Right cardiac atrium (tissue), 5 donors: ENCODE results near the gene VDR. TPM values are rescaled to one million over a fixed set of nuclear protein-coding genes. Genes with fewer than 3 reads are reported as not detected.

Source experiments
- ATAC-seq, 2 donors: fragments of 200-7000 bp; cut with Tn5 transposase; one replicate each; pipeline versions ENCODE4 v1.8.0 to v1.9.1; 2020; ENCODE audit warnings: moderate library complexity in 2 of 2, mild to moderate bottlenecking in 1 of 2
- DNase-seq, 3 donors: peaks; one replicate each; pipeline ENCODE4 v3.0.0-alpha.2; 2020
- H3K27ac ChIP-seq: one replicate; pipeline ENCODE4 v1.5.1; 2013; ENCODE audit warnings: mild to moderate bottlenecking, low read length, control low read depth, moderate library complexity
- H3K27me3 ChIP-seq: one replicate; pipeline ENCODE4 v1.6.1; 2013; ENCODE audit not compliant: control insufficient read depth, insufficient read depth
- H3K4me1 ChIP-seq: one replicate; pipeline ENCODE4 v1.6.1; 2013; ENCODE audit warnings: low read length; ENCODE audit not compliant: control insufficient read depth, insufficient read depth
- H3K4me3 ChIP-seq: one replicate; pipeline ENCODE4 v1.5.1; 2013; ENCODE audit warnings: low read length, control low read depth
- H3K9me3 ChIP-seq: one replicate; pipeline ENCODE4 v1.6.1; 2013; ENCODE audit warnings: low read length; ENCODE audit not compliant: control insufficient read depth
- WGBS: extraction: QIAGEN DNeasy Blood & Tissue Kit; methylation state at CpG from one replicate; pipeline ENCODE4 v1.1.7; 2013; 5-methylcytosine and 5-hydroxymethylcytosine counted together
- intact Hi-C, 4 donors: fragments of 100-400 bp; cut with DNase I; formaldehyde crosslinking; loops; one replicate each; pipeline versions ENCODE4 v1.11.0 to v1.14.0; 2022 to 2023
- polyA plus RNA-seq: library from polyadenylated mRNA; stranded (reverse); fragments of 200-250 nt; gene quantifications from one replicate; pipeline ENCODE4 v1.2.3, GENCODE V29; 2013
- total RNA-seq, 4 donors: library from RNA; stranded (reverse); fragmentation: NEBNext Ultra II Directional; extraction: Animal tissue kit (Norgen Biotek cat#: 25700); gene quantifications; one replicate each; pipeline ENCODE4 v1.2.1, GENCODE V29; 2021
- donor health status: healthy with polysubstance abuse.
- donor health status: DM: no; HTN: yes; CAD: no.
- donor health status: DM: no; HTN: no; CAD: no.
- donor health status: DM: no; HTN: yes; CAD: no; lungs with severe emphysema.
- donor health status: DM: yes; HTN: yes; CAD: no.

VDR gene
- total and polyA plus RNA-seq, 5 donors: 0.27 to 3.0 (median 0.97) TPM

DNA sequence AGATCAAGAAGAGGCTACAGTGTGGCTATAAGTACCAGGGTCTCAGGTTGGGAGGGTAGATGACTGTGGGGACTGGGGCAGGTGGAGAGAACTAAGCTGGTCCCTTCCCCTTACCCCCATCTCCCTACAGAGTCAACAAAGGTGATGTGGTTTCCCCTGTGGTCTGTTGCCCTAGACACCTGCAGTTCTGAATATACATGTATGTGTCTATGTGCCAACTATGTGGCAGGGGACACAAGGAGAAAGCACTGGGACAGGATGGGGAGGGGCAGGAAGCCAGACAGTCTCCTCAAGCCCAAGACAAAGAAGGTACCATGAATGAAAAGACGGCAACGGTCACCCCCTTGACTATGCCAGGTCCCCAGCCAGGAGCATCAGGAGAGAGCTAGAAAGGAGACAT lies 80.6 kb downstream of the VDR start:
- Histone ChIP-seq H3K27ac (peak overlapping the region; percentile 32), H3K4me3 (no peak overlapping the region), H3K4me1 (peaks cover 46% of the 10 kb centered on the region), H3K9me3 (no peaks in the 10 kb centered on the region), H3K27me3 (no peaks in the 10 kb centered on the region)
- peak in 2 of 3 donors; percentile 19 to 37 for DNase-seq
- intact Hi-C loops: no loop called here
- 78% methylated on average over 2 of the region's 2 CpGs for WGBS
- ATAC-seq: no peak

DNA sequence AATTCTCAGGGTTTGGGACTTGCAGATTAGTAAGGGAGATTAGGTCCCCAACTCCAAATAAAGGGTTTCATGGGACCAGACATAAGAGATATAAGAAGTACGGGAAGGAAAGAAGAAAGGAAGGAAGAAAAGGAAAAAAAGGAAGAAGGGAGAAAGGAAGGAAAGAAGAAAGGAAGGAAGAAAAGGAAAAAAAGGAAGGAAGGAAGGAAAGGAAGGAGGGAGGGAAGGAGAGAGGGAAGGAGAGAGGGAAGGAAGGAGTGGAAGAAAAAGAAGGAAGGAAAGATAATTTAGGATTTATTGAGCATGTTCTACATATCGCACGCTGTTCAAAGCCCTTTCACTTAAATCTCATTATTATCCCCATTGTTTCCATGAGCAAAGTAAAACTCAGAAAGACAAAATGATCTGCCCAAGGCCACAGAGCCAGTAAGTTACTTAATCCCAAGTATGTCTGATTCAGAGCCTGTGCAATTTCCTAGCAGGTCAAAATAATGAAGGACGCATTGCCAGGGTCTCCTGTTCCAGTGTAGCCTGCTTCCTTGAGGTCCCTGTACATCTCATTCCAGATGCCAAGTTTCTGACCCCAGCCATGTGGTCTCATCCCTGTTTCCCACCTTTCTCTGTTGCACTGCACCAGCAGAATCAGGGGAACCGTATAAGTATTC lies 81.2 kb downstream of the VDR start:
- Histone ChIP-seq H3K4me1 (peaks cover 41% of the 10 kb centered on the region), H3K27me3 (no peaks in the 10 kb centered on the region), H3K9me3 (no peaks in the 10 kb centered on the region), H3K27ac (no peak overlapping the region), H3K4me3 (no peak overlapping the region)
- WGBS: 90% methylated on average over 5 of the region's 5 CpGs
- no peak for ATAC-seq
- intact Hi-C loops: no loop called here
- DNase-seq: no peak

DNA sequence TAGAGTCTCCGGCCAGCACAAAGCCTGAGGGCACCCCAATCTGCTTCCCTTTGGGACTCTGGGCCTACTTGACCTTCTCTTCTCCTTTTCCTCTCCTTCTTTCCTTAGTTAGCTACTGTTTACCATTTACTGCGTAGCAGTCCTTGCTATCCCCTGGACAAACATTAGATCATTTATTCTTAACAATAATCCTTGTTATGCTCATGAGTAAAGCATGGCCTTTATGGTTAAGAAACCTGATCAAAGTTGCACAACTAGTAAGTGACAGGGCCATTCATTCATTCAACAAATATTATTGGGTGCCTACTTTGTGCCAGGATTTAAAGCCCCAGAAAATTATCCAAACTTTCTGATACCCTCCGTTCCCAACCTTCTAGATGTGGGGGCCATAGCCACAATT lies 81.9 kb downstream of the VDR start:
- ATAC-seq (no peak), DNase-seq (peak in 1 of 3 donors; percentile 11)
- peak overlapping the region; percentile 93 for H3K27ac ChIP-seq
- no peaks in the 10 kb centered on the region for H3K27me3 ChIP-seq
- H3K4me1 ChIP-seq: peaks cover 40% of the 10 kb centered on the region
- no peak overlapping the region for H3K4me3 ChIP-seq
- no peaks in the 10 kb centered on the region for H3K9me3 ChIP-seq
- intact Hi-C loops: no loop called here
- 81% methylated on average over 3 of the region's 3 CpGs for WGBS

DNA sequence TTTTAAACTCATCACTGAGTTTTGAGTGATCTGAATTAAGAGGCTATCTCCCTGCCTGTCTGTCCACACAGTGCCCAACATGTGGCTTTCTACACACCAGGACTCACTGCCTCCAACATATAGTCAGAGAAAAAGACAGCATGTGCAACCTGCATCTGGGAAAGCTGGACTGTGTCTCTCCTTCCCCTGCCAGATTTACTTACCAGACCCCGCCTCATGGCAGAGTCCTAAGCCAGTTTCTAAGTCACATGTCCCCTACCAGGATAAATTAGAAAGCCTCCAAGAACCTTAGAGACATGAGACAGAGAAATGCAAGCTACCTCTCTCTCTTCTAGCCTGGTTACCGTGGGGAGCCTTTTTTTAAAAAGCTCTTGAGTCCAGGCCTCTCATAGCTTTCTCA lies 82.4 kb downstream of the VDR start:
- H3K9me3 ChIP-seq: no peaks in the 10 kb centered on the region
- H3K4me3 ChIP-seq: no peak overlapping the region
- peak in 2 of 3 donors; percentile 3 to 65 for DNase-seq
- intact Hi-C loops: no loop called here
- 42% methylated on average over 2 of the region's 2 CpGs for WGBS
- H3K4me1 ChIP-seq: peaks cover 41% of the 10 kb centered on the region
- no peak for ATAC-seq
- H3K27ac ChIP-seq: peak overlapping the region; percentile 93
- no peaks in the 10 kb centered on the region for H3K27me3 ChIP-seq

DNA sequence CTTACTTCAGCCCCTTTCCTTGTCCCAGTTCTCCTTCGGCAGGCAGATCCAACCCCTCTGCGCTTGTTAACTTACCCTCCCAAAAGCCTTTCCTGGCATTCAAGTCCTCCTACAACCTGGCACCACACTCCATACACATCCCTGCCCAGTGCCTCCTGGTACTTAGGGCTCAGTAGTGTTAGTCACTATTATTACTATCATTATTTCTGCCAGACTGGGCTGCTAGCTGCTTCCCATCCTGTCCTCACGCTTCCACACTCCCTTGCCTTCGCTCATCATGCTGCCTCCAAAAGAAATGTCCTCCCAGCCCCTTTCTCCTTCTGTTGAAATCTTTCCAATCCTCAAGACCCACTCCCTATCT lies 83.5 kb downstream of the VDR start:
- H3K9me3 ChIP-seq: no peaks in the 10 kb centered on the region
- H3K4me1 ChIP-seq: peaks cover 44% of the 10 kb centered on the region
- ATAC-seq (no peak), DNase-seq (peak in 1 of 3 donors; percentile 36)
- WGBS: 61% methylated on average over 4 of the region's 4 CpGs
- peak overlapping the region; percentile 93 for H3K27ac ChIP-seq
- no peaks in the 10 kb centered on the region for H3K27me3 ChIP-seq
- no peak overlapping the region for H3K4me3 ChIP-seq
- intact Hi-C loops: no loop called here

DNA sequence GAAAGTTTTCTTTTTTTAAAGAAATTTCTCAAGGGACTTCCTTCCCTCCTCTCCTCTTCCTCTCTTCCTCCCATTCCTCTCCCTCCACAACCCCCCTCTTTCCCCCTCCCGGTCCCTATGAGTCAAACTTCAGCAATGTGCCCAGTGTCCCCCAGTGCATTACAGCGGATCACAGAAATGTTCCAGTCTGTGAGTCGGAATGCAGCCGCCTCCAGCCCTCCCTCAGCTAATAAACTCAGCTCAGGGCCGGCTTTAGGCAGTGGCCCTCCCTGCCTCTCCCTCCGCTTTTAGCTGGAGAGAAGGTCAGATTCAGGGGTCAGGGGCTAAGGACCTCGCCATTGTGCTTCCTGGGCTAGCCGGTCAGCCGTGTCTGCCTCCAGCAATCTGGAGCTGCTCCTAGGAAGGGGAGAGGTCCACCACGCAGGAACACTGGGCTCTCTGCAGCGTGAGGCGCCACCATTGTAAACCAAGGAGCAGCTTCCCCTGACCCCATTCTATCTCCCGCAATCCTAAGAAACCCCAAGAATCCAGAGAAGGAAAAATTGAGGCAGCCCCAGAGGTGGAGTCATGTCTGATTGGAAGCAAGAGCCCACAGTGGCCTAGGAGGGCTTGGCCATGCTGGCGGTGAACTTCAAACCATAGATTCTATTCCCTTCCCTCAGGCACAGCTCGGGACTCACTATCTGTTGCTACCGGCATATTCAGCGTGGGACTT lies 84.0 kb downstream of the VDR start:
- DNase-seq (peak; percentile 89 to 93 (median 90)), ATAC-seq (peak; percentile 83)
- no peaks in the 10 kb centered on the region for H3K27me3 ChIP-seq
- no peaks in the 10 kb centered on the region for H3K9me3 ChIP-seq
- 19% methylated on average over 17 of the region's 17 CpGs for WGBS
- peak overlapping the region; percentile 94 for H3K4me3 ChIP-seq
- intact Hi-C loops: no loop called here
- peak overlapping the region; percentile 93 for H3K27ac ChIP-seq
- peaks cover 44% of the 10 kb centered on the region for H3K4me1 ChIP-seq

DNA sequence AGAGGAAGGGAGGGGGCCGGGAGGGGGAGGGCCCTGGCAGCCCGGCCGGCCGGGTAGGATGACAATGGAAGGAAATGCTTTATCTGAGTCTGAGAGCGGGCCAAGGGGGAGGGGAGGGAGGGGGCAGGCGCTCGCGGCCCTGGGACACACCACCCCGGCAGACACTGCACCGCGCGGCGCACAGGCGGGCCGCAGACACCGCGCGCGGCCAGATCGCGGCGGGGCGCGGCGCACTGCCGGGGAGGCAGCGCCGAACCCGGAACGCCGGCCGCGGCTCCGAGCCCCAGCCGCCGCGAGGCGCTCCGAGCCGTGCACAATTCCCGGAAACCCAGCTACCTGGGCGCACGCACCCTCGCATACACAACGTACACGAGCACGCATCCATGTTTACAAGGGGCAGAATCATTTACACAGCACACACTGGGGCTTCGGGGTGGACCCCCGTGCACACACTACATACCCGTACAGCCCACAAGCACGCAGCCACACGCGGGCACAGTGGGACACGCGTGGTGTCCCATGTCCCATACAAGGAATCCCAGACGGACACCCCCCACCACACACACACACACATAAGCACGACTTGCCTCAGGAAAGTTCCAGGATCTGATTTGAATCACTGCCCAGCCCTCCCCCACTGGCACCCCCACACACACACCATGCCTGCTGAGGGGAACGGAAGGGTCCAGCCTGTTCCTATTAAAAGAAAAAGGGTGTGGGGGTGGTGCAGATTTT lies 84.7 kb downstream of the VDR start, which contains the start of gene HDAC7:
HDAC7 (minus strand) TSS at position 8 of the 735 bp plus-strand sequence. CDS start 118 bp downstream, outside the sequence.
- Histone ChIP-seq H3K4me3 (peak within 1 kb of the TSS; percentile 94), H3K27ac (peak within 1 kb of the TSS; percentile 93), H3K9me3 (no peaks in the 10 kb centered on the region), H3K4me1 (peaks cover 41% of the 10 kb centered on the region), H3K27me3 (no peaks in the 10 kb centered on the region)
- under 1% methylated on average over 58 of the region's 58 CpGs for WGBS
- intact Hi-C loops: no loop called here
- ATAC-seq: peak; percentile 71 to 80
- DNase-seq: peak; percentile 91 to 97 (median 96)

DNA sequence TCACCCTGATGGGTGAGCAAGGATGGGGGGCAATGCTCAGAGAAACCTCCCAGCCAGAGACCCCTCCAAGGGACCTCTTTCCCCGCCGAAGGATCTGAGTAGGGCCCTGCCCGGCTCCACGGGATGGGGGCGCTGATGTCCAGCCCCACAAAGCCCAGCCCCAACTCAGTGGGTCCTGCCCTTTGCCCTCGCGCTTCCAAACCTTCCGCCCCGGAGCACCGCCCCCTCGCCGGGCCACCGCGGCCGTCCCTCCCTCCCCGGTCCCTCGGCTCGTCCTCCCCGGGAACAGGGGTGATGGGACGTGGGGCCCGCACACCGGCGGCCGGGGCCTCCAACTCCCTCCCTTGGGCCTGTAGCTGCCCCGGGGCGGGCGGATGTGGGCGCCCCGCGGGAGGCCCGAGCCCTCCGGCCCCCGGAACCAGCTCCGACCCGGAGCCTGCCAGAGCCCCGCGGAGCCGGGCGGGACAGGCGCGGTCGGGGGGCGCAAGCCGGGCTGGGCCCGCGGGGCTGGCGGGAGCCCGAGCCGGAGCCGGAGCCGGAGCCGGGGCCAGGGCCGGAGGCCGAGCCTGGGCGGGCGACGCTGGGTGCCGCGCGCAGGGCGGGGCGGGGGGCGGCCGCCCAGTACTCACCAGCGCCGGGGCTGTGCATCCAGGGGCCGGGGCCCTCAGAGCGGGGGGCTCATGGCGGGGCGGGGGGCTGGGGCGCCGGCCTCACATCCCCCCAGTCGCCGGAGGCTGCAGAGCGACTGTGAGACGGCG lies 85.5 kb downstream of the VDR start:
- intact Hi-C loops: no loop called here
- under 1% methylated on average over 77 of the region's 77 CpGs for WGBS
- peaks cover 45% of the 10 kb centered on the region for H3K4me1 ChIP-seq

DNA sequence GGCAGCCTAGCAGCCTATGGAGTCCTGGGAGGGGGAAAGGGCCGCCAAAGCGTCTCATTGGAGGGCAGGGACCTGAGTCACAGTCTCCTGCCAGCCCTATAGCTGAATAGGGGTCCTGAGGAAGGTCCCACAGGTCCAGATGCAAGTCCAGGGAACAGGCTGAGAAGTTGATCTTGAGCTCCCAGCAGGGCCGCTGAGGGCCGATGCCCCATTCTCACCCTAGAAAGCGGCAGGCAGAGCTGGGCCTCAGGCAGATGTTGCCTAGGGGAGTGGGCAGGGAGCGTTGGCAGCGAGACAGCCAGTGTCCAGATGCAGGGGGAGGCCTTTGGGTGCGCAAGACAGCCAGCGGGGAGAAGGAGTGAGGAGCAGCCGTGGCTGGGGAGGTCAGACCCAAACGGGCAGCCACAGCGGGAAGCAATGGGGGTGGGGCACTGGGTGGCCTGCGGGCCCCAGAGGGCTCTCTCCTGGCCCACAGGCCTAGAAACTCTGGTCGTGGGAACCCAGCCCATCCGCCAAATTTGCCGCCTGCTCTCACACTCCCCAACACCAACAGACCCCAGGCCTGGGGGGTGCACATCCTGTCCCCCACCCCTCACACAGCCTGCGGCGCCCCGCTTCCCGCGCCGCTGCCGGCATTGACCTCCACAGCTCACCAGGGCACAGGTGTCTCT lies 86.2 kb downstream of the VDR start:
- peak overlapping the region; percentile 87 for H3K27ac ChIP-seq
- no peaks in the 10 kb centered on the region for H3K27me3 ChIP-seq
- no peaks in the 10 kb centered on the region for H3K9me3 ChIP-seq
- DNase-seq: peak in 2 of 3 donors; percentile 76 to 79
- peak overlapping the region; percentile 94 for H3K4me3 ChIP-seq
- intact Hi-C loops: no loop called here
- H3K4me1 ChIP-seq: peaks cover 46% of the 10 kb centered on the region
- peak; percentile 0 to 8 for ATAC-seq
- 8% methylated on average over 23 of the region's 23 CpGs for WGBS

More for the DNA sequence above, 85.5 kb downstream of the VDR start:
- ATAC-seq (peak; percentile 24 to 36), DNase-seq (peak; percentile 80 to 93 (median 92))
- Histone ChIP-seq H3K27me3 (no peaks in the 10 kb centered on the region), H3K9me3 (no peaks in the 10 kb centered on the region), H3K4me3 (peak overlapping the region; percentile 94), H3K27ac (peak overlapping the region; percentile 87)

DNA sequence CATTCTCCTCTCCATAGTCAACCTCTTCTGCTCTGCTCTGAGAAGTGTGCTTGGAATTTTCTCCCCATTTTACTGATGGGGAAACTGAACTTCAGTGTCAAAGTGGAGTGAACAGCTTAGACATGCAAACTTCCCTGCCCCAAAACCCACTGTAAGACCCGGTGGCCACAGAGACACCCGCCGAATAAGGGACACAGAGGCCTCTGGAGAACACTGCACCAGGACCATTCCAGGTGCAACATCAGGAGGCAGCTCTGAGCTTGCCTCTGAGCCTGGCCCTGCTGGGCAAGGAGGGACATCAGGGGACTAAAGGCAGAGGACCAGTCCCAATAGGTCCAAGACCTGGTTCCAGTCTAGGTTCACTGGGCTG lies 86.8 kb downstream of the VDR start:
- no peaks in the 10 kb centered on the region for H3K27me3 ChIP-seq
- peak overlapping the region; percentile 87 for H3K27ac ChIP-seq
- peaks cover 47% of the 10 kb centered on the region for H3K4me1 ChIP-seq
- 46% methylated on average over 3 of the region's 3 CpGs for WGBS
- H3K4me3 ChIP-seq: peak overlapping the region; percentile 94
- no peaks in the 10 kb centered on the region for H3K9me3 ChIP-seq
- DNase-seq (peak in 2 of 3 donors; percentile 36 to 42), ATAC-seq (no peak)
- intact Hi-C loops: no loop called here
